Measurements from ENCODE around the gene ZNF780A.
"Not testable (repeated sequence)": the region's sequence is repeated elsewhere in the genome, so short reads cannot be mapped to it uniquely, and the experiment has no call there.

Gene ZNF780A

DNA sequence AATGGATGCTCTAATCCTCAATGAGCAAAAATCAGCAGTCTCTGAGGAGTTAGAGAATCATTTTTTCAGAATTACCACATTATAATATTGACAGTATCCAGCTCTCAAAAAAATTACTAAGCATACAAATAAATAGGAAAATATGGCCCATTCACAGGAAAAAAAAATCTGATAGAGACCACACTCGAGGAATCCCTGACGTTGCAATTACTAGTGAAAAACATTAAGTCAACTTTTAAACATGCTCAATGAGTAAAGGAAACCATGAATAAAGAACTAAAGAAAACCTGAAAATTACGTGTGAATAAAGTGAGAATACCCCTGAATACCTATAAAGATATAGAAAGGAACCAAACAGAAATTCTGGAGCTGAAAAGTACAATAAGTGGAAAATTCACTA is 38.7 kb upstream of the ZNF780A start:
- Histone ChIP-seq H3K27ac (ENCODE audit: low read depth, low read length) (no peak overlapping the region), H3K79me2 (ENCODE audit: insufficient read depth, low read length) (no peaks in the 10 kb centered on the region), H3K4me2 (ENCODE audit: low read depth, low read length, poor library complexity, severe bottlenecking) (no peak overlapping the region), H3K9ac (ENCODE audit: low read length) (no peak overlapping the region), H3K27me3 (ENCODE audit: low read length) (no peaks in the 10 kb centered on the region), H4K20me1 (ENCODE audit: low read depth, low read length) (no peaks in the 10 kb centered on the region), H3K9me2 (replicated peaks; ENCODE audit: insufficient read depth, low read length) (no peaks in the 10 kb centered on the region), H3K4me3 (ENCODE audit: insufficient read depth, low read length, poor library complexity, severe bottlenecking) (no peak overlapping the region), H3K9me3 (ENCODE audit: insufficient read depth, low read length) (no peaks in the 10 kb centered on the region), H3F3A (ENCODE audit: insufficient read depth) (no peaks in the 10 kb centered on the region), H2AFZ (ENCODE audit: low read depth, low read length, severe bottlenecking) (no peak overlapping the region), H3K36me3 (ENCODE audit: low read length) (no peaks in the 10 kb centered on the region)
- no peak for TF ChIP-seq EZH2phosphoT487 (conservative IDR thresholded peaks at IDR 0.05; ENCODE audit: low read length)
- TF ChIP-seq, protein P1, sequence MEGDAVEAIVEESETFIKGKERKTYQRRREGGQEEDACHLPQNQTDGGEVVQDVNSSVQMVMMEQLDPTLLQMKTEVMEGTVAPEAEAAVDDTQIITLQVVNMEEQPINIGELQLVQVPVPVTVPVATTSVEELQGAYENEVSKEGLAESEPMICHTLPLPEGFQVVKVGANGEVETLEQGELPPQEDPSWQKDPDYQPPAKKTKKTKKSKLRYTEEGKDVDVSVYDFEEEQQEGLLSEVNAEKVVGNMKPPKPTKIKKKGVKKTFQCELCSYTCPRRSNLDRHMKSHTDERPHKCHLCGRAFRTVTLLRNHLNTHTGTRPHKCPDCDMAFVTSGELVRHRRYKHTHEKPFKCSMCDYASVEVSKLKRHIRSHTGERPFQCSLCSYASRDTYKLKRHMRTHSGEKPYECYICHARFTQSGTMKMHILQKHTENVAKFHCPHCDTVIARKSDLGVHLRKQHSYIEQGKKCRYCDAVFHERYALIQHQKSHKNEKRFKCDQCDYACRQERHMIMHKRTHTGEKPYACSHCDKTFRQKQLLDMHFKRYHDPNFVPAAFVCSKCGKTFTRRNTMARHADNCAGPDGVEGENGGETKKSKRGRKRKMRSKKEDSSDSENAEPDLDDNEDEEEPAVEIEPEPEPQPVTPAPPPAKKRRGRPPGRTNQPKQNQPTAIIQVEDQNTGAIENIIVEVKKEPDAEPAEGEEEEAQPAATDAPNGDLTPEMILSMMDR (IDR thresholded peaks at IDR 0.05; ENCODE audit: insufficient read depth, low read length, poor library complexity, severe bottlenecking), result no peak

DNA sequence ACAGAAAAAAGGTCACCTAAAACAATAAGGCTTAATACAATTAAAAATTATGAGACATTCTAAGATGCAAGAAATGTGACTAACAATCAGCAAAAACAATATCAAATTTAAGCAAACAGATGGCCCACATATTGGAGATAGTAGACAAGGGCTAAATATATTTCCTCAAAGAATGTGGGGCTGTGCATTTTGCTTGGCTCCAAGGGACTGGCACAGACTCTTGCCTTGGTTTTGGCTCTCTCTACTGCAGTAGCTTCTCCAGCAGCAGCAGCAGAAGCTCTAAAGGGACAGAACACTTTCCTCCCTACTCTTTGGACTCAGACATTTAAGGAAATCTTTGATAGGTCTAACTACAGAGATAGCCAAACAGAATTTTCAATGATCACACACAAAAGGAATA is 38.2 kb upstream of the ZNF780A start:
- no peaks in the 10 kb centered on the region for H3K36me3 ChIP-seq (ENCODE audit: low read length)
- H3K79me2 ChIP-seq (ENCODE audit: insufficient read depth, low read length), result no peaks in the 10 kb centered on the region
- H3K27me3 ChIP-seq (ENCODE audit: low read length), result no peaks in the 10 kb centered on the region
- no peaks in the 10 kb centered on the region for H4K20me1 ChIP-seq (ENCODE audit: low read depth, low read length)
- no peak for TF ChIP-seq EZH2phosphoT487 (conservative IDR thresholded peaks at IDR 0.05; ENCODE audit: low read length)
- TF ChIP-seq, protein P1 (IDR thresholded peaks at IDR 0.05; ENCODE audit: insufficient read depth, low read length, poor library complexity, severe bottlenecking), result no peak
- no peaks in the 10 kb centered on the region for H3K9me3 ChIP-seq (ENCODE audit: insufficient read depth, low read length)
- no peak overlapping the region for H3K4me3 ChIP-seq (ENCODE audit: insufficient read depth, low read length, poor library complexity, severe bottlenecking)
- H3K9ac ChIP-seq (ENCODE audit: low read length), result no peak overlapping the region
- H3K9me2 ChIP-seq (replicated peaks; ENCODE audit: insufficient read depth, low read length), result no peaks in the 10 kb centered on the region
- no peak overlapping the region for H2AFZ ChIP-seq (ENCODE audit: low read depth, low read length, severe bottlenecking)
- H3F3A ChIP-seq (ENCODE audit: insufficient read depth), result no peaks in the 10 kb centered on the region
- no peak overlapping the region for H3K4me2 ChIP-seq (ENCODE audit: low read depth, low read length, poor library complexity, severe bottlenecking)
- no peak overlapping the region for H3K27ac ChIP-seq (ENCODE audit: low read depth, low read length)

DNA sequence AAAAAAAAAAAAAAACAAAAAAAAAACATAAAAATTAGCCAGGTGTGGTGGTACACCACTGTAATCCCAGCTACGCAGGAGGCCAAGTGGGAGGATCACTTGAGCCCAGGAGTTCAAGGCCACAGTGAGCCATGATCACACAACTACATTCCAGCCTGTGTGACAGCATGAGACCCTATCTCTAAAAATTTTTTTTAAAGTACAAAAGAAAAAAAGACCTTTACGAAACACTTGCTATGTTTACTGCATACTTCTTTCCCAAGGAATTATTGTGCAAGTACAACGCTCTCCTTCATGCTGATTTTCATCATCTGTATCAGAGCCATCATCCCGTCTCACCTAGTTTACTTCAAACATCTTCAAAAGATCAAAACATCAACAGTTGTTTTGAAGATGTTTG is 28.6 kb upstream of the ZNF780A start:
- H2AFZ ChIP-seq (ENCODE audit: low read depth, low read length, severe bottlenecking), result no peak overlapping the region
- TF ChIP-seq, protein P1 (IDR thresholded peaks at IDR 0.05; ENCODE audit: insufficient read depth, low read length, poor library complexity, severe bottlenecking), result no peak
- TF ChIP-seq EZH2phosphoT487 (conservative IDR thresholded peaks at IDR 0.05; ENCODE audit: low read length), result no peak
- no peak overlapping the region for H3K9ac ChIP-seq (ENCODE audit: low read length)
- H3K27me3 ChIP-seq (ENCODE audit: low read length), result no peaks in the 10 kb centered on the region
- H3K4me3 ChIP-seq (ENCODE audit: insufficient read depth, low read length, poor library complexity, severe bottlenecking), result no peak overlapping the region
- H3K4me2 ChIP-seq (ENCODE audit: low read depth, low read length, poor library complexity, severe bottlenecking), result no peak overlapping the region
- H3K9me2 ChIP-seq (replicated peaks; ENCODE audit: insufficient read depth, low read length), result no peaks in the 10 kb centered on the region
- H4K20me1 ChIP-seq (ENCODE audit: low read depth, low read length), result no peaks in the 10 kb centered on the region
- H3K9me3 ChIP-seq (ENCODE audit: insufficient read depth, low read length), result no peaks in the 10 kb centered on the region
- no peaks in the 10 kb centered on the region for H3K79me2 ChIP-seq (ENCODE audit: insufficient read depth, low read length)
- H3K36me3 ChIP-seq (ENCODE audit: low read length), result no peaks in the 10 kb centered on the region
- H3K27ac ChIP-seq (ENCODE audit: low read depth, low read length), result no peak overlapping the region
- no peaks in the 10 kb centered on the region for H3F3A ChIP-seq (ENCODE audit: insufficient read depth)

DNA sequence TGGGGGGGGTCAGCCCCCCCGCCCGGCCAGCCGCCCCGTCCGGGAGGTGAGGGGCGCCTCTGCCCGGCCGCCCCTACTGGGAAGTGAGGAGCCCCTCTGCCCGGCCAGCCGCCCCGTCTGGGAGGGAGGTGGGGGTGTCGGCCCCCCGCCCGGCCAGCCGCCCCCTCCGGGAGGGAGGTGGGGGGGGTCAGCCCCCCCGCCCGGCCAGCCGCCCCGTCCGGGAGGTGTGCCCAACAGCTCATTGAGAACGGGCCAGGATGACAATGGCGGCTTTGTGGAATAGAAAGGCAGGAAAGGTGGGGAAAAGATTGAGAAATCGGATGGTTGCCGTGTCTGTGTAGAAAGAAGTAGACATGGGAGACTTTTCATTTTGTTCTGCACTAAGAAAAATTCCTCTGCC is 27.9 kb upstream of the ZNF780A start:
- H3K9me2 ChIP-seq (replicated peaks; ENCODE audit: insufficient read depth, low read length); H3K27ac ChIP-seq (ENCODE audit: low read depth, low read length); H3K79me2 ChIP-seq (ENCODE audit: insufficient read depth, low read length); H3K27me3 ChIP-seq (ENCODE audit: low read length); H3K9me3 ChIP-seq (ENCODE audit: insufficient read depth, low read length); H3F3A ChIP-seq (ENCODE audit: insufficient read depth); H3K4me3 ChIP-seq (ENCODE audit: insufficient read depth, low read length, poor library complexity, severe bottlenecking); H2AFZ ChIP-seq (ENCODE audit: low read depth, low read length, severe bottlenecking); H3K4me2 ChIP-seq (ENCODE audit: low read depth, low read length, poor library complexity, severe bottlenecking); H3K9ac ChIP-seq (ENCODE audit: low read length); H4K20me1 ChIP-seq (ENCODE audit: low read depth, low read length); H3K36me3 ChIP-seq (ENCODE audit: low read length): not testable (repeated sequence)

Data from SU-DHL-6 (cell line).